AG04450 (cell line): ENCODE measurements around the gene NUP205. TPM values are rescaled to one million over a fixed set of nuclear protein-coding genes. Genes with fewer than 3 reads are reported as not detected.
A peak's percentile ranks its signal among the peaks of the same experiment; 100 is the strongest.

Source experiments
- CTCF ChIA-PET: fragments of 300-600, 350-600 bp; formaldehyde crosslinking; extraction: SDS; loops from one replicate; lab custom pipeline; 2022; ENCODE audit warnings: antibody characterized with exemption, inconsistent platforms; lab: Charles Lee
- POLR2A ChIA-PET: fragments of 350-600 bp; formaldehyde crosslinking; extraction: SDS; loops from one replicate; lab custom pipeline; 2021; ENCODE audit warnings: antibody characterized with exemption, inconsistent platforms; lab: Yijun Ruan, JAX
- DNase-seq: peaks from one replicate; pipeline ENCODE4 v3.0.0-alpha.2; 2011; ENCODE audit warnings: low read depth, low spot score
- H3K27ac ChIP-seq: one replicate; pipeline ENCODE4 v1.5.1; 2012; ENCODE audit warnings: low read depth, low read length, control low read depth
- H3K27me3 ChIP-seq: one replicate; pipeline ENCODE4 v1.6.0; 2012; ENCODE audit warnings: low read length; ENCODE audit not compliant: control insufficient read depth, insufficient read depth
- H3K4me3 ChIP-seq: 2 replicates; pipeline ENCODE4 v1.5.1; 2011; ENCODE audit warnings: mild to moderate bottlenecking, low read depth, low read length, control low read depth
- H3K9me3 ChIP-seq: 2 replicates; pipeline ENCODE4 v1.5.1; 2012; ENCODE audit warnings: low read length; ENCODE audit not compliant: control insufficient read depth, insufficient read depth
- CTCF ChIP-seq: IDR thresholded peaks from 2 replicates; pipeline ENCODE4 v1.5.1; 2011; ENCODE audit warnings: low read depth, low read length, control low read depth, inconsistent platforms
- polyA plus RNA-seq: library from polyadenylated mRNA; depleted of rRNA; stranded (reverse); fragments of >200 nt; gene quantifications from 2 replicates; pipeline ENCODE4 v1.2.3, GENCODE V29; 2011

Gene NUP205
- polyA plus RNA-seq, 1 experiment = 36.2 TPM

GRCh38 chr7:135682191-135682590 is 124.5 kb downstream of the NUP205 start:
- Histone ChIP-seq H3K27ac (no peak overlapping the region), H3K4me3 (no peak overlapping the region), H3K27me3 (no peaks in the 10 kb centered on the region), H3K9me3 (no peaks in the 10 kb centered on the region)
- no peak for DNase-seq
- TF ChIP-seq CTCF = no peak
- POLR2A ChIA-PET = no interaction called here
- CTCF ChIA-PET = interaction anchor here (0.8 to 7.7 kb wide), 2 partner anchors 9 to 37 kb away, joined by 3 to 44 read pairs; no protein-coding TSS in a partner anchor

DNA sequence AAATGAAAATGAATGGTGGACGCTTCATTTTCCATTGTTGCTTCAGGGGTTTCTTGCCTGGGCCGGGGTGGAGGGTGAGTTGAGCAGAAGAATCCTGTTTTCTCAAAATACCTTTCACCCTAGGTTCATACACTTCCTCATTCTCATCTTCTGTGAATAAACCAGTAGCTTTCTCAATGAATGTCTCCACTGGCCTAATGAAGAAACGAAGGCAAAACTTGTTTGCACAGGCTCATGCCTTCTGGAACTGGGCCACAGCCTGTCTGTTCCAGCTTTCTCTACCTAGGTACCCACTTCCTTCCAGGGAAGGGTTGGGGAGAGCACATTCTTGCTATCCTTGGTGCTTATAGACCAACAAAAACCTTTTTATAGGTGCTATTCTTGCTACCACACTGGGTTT is 125.9 kb downstream of the NUP205 start:
- Histone ChIP-seq H3K27ac (peak overlapping the region; percentile 24), H3K27me3 (no peaks in the 10 kb centered on the region), H3K9me3 (no peaks in the 10 kb centered on the region), H3K4me3 (no peak overlapping the region)
- POLR2A ChIA-PET = no interaction called here
- CTCF ChIA-PET = interaction anchor here (0.8 to 7.7 kb wide), 4 partner anchors 10 to 117 kb away, joined by 4 to 44 read pairs (median 6); no protein-coding TSS in a partner anchor
- DNase-seq = no peak
- no peak for TF ChIP-seq CTCF

DNA sequence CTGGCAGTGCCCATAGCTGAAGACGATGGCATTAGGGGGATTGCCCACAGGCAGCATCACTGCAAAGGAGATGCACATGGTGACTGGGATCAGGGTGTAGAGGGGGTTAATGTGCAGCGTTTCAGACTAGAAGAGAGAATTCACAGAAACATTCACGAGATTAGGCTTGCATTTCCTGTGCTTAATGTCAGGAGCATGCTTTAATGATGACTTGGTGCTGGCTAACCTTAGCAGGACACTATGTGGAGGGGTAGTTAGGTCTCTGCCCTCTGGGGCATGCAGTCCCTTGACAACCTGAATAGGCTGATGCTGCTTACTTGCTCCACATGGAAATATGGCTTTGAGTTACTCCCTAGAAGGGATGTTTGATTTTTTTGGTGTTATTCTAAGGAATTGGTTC is 126.4 kb downstream of the NUP205 start:
- POLR2A ChIA-PET = no interaction called here
- H3K27ac ChIP-seq = peak overlapping the region; percentile 24

GRCh38 chr7:135684699-135685098 is 127.0 kb downstream of the NUP205 start:
- H3K27ac ChIP-seq = no peak overlapping the region
- POLR2A ChIA-PET = no interaction called here
- H3K4me3 ChIP-seq = no peak overlapping the region
- H3K27me3 ChIP-seq = no peaks in the 10 kb centered on the region
- CTCF ChIA-PET = interaction anchor here (1.6 to 7.7 kb wide), 2 partner anchors 11 to 39 kb away, joined by 4 to 44 read pairs; no protein-coding TSS in a partner anchor
- DNase-seq = no peak
- H3K9me3 ChIP-seq = no peaks in the 10 kb centered on the region
- no peak for TF ChIP-seq CTCF

More for the DNA sequence above, 126.4 kb downstream of the NUP205 start:
- no peak overlapping the region for H3K4me3 ChIP-seq
- no peaks in the 10 kb centered on the region for H3K27me3 ChIP-seq
- no peaks in the 10 kb centered on the region for H3K9me3 ChIP-seq
- CTCF ChIA-PET = interaction anchor here (0.8 to 7.7 kb wide), 4 partner anchors 11 to 117 kb away, joined by 4 to 44 read pairs (median 6); no protein-coding TSS in a partner anchor
- no peak for TF ChIP-seq CTCF
- DNase-seq = no peak

DNA sequence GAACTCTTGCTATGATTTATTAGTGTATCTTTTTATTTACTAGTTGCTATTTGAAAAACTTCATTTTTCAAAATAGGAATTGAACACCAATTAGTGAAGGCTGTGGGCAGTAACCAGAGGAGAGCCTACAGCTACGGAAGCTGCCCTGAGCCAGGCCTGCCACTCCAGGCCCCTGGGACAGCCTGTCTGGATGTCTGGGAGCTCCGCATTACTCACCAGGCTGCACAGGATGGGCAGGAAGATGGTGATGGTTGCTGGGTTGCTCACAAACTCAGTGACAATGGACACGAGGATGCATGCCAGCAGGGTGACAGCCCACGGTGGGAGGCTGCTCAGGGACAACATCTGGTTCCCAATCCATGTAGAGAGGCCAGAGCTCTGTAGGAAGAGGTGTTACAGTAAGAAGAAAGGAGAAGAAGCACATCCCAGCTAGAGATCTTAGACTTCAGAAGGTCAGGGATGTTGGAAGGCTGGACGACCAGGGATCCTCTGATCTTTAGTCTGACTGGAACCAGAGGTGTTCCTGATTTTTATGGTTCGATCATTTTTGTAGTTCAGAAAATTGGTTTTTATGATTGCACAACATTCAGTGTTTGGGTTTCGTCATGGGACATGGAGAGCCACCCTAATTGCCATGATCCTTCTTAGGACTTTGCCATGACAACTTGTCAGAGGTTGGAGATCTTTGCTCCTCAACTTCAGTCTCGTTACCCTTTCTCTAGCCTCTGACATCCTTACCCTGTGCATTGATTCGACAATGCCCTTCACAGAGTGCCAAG is 127.8 kb downstream of the NUP205 start:
- H3K27me3 ChIP-seq = no peaks in the 10 kb centered on the region
- H3K9me3 ChIP-seq = no peaks in the 10 kb centered on the region
- TF ChIP-seq CTCF = no peak
- no peak for DNase-seq
- no peak overlapping the region for H3K27ac ChIP-seq
- no peak overlapping the region for H3K4me3 ChIP-seq
- POLR2A ChIA-PET = no interaction called here
- CTCF ChIA-PET = interaction anchor here (1.6 to 7.7 kb wide), 2 partner anchors 12 to 40 kb away, joined by 4 to 44 read pairs; no protein-coding TSS in a partner anchor
